GM21576 (cell line): Measurements from ENCODE around the gene MIA2.
"Not testable (repeated sequence)": the region's sequence is repeated elsewhere in the genome, so short reads cannot be mapped to it uniquely, and the experiment has no call there.

Experiments
- ATAC-seq: cut with Tn5 transposase; IDR thresholded peaks from one replicate; pipeline ENCODE4 v1.9.1; 2021; ENCODE audit warnings: mild to moderate bottlenecking, moderate library complexity; ENCODE audit not compliant: unreplicated experiment

The MIA2 gene

GRCh38 chr14:39266525-39266870 is 32.8 kb downstream of the MIA2 start:
- peak; percentile 30 for ATAC-seq

DNA sequence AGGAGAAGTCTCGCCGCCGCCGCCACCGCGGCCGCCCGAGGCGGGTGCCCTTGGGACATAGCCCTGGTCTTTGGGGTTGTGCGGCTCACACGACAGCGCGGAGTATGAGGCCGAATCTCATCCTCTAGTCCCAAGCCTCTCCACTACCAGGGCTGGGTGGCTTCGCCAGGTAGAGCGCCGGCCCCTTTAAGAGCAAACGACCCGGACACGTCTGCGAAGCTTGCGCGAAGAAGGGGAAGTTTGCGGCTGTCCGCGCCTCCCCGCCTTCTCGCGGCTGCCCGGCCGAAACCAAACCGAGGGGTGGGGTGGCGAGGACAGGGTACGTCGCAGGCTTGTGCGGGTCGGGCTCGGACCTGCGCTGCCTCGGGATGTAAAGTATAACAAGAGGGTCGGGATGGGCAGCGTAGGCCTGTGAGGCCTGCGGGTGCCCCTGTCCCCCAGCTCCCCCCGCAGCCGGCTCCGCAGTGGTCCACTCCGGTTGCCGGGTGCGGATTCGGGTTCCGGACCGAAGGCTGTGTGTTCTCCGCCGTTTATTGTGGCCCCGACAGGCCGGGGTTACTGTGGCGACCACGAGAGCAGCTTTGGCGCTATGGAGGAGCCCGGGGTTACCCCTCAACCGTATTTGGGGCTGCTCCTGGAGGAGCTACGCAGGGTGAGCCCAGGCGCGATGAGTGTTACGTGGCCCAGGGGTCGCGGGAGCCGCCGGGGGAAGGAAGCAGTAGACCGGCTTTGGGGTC is 33.3 kb downstream of the MIA2 start:
- ATAC-seq = peak; percentile 85

DNA sequence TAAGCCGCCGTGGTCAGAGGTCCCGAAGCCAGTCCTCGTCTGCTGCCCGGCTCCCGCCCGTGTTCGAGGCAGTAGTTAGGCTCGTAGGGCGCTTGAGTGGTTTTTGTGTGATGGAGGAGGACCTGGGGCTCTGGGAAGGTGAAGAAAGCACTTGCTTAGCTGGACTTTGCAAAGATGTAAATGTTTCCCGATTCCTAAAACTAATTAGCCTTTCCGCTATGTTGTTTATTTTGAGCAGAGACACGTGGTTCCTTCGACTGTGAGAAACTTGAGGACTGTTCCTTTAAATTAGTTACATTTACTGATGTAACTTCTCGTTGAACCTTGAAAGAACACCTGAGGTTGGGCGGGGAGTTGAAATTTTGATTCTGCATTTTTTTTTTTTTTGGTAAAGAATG is 33.9 kb downstream of the MIA2 start:
- peak; percentile 7 for ATAC-seq

DNA sequence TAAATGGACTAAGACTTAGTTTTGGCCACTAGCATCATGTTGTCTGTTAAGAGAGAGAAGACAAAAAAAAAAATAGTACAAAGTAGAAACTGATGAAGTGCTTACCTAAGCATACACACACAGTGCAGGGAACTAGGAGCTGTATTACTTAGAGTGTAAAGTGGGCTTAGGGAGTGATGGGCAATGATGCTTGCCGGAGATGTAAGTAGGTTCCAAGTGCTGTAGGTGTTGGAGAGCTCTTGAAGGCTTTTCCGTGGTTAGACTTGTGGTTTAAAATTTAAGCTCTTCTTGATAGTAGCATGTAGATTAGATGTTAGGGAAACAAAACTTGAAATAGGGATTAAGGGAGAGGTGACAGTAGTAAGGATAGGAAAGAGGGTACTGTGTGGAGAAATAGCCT is 34.7 kb downstream of the MIA2 start:
- no peak for ATAC-seq

- ATAC-seq = no peak
These were observed 39.2 kb downstream of the MIA2 start for GRCh38 chr14:39272918-39273317.

GRCh38 chr14:39275395-39275794 is 41.7 kb downstream of the MIA2 start:
- no peak for ATAC-seq

- no peak for ATAC-seq
These were observed 42.3 kb downstream of the MIA2 start for GRCh38 chr14:39276005-39276404.

DNA sequence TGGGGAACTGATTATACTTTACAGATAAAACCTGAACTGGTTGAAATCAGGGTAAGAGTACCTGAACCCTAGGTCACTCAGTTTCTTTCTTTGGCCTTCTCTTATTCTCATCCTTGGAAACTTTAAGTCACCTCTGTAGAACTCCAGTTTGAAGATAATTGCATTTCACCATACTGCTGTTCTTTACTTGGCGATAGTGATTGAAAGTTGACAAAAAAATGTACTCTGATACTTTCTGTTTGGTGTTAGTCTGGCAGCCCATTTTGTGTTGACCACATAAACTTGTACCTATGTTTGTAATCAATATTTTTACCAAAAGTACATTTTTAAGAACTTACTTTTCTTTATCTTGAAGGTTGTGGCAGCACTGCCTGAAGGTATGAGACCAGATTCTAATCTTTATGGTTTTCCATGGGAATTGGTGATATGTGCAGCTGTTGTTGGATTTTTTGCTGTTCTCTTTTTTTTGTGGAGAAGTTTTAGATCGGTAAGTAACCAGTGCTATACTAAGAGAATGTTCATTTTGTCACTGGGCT is 42.9 kb downstream of the MIA2 start:
- no peak for ATAC-seq

- no peak for ATAC-seq
These were observed 45.8 kb downstream of the MIA2 start for GRCh38 chr14:39279515-39279914.

GRCh38 chr14:39280678-39281077 is 47.0 kb downstream of the MIA2 start:
- not testable (repeated sequence) for ATAC-seq

GRCh38 chr14:39289523-39289922 is 55.8 kb downstream of the MIA2 start:
- ATAC-seq = no peak

DNA sequence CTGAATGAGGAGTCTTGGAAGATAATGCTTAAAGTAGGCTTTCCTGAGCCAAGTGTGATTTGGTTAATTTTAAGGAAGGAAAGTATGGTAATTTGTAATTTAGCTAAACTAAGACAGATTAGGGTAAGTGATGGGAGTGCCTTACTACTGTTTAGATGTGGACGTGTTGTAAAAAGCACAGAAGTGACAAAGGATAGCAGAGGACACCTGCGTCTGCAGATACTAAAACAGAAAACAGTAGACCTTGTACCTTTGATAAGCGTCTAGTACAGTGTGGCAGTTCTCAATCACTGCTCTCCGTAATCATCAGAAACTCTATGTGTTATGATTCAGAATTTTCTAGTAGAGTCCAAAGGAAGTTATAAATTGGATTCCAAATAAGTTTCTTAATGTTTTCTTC is 58.0 kb downstream of the MIA2 start:
- ATAC-seq = no peak

- ATAC-seq = no peak
These were observed 59.9 kb downstream of the MIA2 start for GRCh38 chr14:39293629-39294028.

DNA sequence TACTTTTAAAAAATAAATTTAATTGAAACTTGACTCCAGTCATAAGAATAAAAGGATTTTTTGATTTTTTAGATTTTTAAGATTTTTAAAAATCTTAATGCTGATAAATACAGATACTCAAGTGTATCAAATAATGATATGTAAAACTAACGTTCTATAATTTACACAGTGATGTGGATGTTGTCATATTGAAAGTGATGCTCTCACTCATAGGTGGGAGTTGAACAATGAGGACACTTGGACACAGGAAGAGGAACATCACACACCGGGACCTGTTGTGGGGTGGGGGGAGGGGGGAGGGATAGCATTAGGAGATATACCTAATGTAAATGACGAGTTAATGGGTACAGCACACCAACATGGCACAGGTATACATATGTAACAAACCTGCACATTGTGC is 66.7 kb downstream of the MIA2 start:
- not testable (repeated sequence) for ATAC-seq

DNA sequence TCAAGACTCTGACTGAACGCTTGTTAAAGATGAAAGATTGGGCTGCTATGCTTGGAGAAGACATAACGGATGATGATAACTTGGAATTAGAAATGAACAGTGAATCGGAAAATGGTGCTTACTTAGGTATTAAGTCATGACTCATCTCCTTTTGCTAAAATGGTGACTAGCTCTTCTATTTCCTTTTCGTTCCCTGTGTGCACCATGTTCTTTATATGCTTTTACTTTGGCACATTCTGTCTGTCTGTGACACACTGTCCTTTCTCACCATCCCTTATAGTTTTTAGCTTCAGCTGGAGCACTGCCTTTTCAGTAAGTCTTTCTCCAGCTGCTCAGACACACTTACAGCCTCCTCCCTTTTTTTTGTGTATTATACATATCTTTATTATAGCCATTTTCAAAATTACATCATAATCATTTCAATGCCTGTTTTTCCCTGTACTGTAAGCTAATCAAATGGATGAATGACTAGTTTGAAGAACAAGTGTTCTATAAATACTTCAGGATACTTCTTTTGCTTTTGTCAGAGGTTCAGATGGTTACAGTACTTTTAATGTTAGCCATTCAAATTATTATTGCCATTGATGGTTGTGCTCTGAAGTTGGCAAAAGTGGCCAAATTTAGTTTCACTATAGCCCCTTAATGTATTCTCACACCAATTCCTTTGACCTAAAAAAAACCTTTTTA is 68.6 kb downstream of the MIA2 start:
- no peak for ATAC-seq

- no peak for ATAC-seq
These were observed 69.4 kb downstream of the MIA2 start for GRCh38 chr14:39303115-39303514.

DNA sequence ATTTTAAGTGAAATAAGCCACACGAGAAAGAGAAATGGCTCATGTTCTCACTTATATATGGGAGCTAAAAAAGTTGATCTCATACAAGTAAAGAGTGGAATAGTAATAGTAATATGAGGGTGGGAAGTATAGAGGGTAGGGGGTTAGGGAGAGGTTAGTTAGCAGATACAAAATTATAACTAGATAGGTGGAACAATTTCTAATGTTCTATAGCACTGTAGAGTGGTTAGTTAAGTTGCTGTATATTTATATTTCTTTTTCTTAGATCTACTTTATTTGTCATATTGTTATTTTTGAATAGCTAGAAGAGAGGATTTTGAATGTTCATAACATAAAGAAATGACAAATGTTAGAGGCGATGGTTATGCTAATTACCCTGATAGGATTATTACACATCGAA is 74.1 kb downstream of the MIA2 start:
- ATAC-seq = no peak

- ATAC-seq = no peak
These were observed 76.3 kb downstream of the MIA2 start for GRCh38 chr14:39310051-39310450.

DNA sequence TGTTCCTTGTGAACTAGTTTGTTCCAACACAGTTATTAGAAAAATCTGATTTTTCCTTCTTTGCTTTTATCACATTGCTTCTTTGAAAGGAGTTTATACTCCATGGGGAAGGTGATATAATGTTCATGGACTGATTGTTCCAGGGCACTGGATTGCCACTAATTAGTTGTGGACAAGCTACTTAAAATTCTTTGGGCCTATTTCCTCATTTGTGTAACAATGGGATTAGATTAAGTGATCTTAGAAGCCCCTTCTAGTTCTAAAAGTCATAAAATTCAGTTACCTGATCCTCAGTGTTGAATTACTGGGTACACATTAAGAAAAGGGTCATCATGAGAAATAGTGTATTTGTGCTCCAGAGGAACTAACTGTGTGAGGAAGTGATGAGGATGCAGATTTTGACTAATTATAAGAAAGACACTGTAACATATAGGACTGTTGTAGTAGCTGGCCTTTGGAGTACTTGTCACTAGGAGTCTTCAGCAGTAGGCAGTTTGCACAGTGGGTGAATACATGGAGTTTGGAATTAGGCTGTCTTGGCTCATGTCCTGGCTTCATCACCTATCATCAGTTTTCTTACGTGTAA is 82.2 kb downstream of the MIA2 start:
- ATAC-seq = no peak

DNA sequence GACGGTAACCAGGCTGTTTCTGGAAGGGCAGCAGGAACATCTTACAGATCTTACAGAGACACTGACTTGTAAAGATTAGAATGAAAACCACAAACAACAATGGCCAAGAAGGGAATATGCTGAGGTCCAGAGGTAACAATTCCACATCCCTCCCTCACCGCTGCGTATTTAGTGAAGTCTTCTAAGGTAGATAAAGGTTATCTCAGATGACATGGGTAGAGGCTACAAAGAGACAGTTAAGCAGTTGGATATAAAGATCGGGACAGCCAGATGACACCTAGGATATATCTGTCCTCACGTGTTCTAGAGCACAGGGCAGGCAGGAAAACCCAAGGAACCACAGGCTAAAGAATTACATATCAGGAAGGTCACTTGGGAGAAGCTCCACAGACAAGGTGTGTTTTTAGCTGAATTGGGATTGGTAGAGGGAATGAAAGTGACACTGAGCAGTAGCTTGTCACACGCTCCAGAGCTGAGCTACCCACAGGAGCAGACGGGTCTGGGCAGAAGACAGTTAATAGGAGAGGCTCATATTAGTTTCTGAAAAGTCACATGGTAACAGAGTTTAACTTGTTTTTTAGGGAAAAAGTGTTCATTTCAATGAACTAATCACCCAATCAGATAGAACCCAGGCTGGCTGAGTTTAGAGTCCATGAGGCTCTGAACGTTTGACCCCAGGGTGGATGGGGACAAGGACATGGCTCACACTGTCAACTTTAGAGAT is 83.3 kb downstream of the MIA2 start:
- no peak for ATAC-seq

DNA sequence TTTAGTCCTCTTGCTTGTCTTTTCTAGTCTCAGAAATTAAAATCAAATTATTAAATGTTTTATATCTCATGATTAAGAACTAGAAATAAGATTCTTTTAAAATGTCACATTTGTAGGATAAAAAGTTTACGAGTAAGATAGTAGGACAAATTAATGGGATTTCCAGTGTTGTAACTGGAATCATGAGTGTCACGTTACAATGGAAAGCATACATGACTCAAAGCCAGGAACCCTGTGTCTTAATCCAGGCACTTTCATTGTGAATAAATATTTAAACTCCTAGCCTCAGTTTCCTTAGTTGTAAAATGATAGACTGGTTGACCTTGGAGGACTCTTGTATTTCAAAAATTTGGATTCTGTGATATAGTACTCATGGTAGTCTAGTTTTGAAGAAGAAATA is 84.9 kb downstream of the MIA2 start:
- ATAC-seq = no peak
